ENCODE data around the gene FUBP1. TPM values are rescaled to one million over a fixed set of nuclear protein-coding genes. Genes with fewer than 3 reads are reported as not detected.
"Not testable (repeated sequence)": the region's sequence is repeated elsewhere in the genome, so short reads cannot be mapped to it uniquely, and the experiment has no call there.

Gene FUBP1
- total RNA-seq, 1 donor from 2014 or later: 80.0 TPM

DNA sequence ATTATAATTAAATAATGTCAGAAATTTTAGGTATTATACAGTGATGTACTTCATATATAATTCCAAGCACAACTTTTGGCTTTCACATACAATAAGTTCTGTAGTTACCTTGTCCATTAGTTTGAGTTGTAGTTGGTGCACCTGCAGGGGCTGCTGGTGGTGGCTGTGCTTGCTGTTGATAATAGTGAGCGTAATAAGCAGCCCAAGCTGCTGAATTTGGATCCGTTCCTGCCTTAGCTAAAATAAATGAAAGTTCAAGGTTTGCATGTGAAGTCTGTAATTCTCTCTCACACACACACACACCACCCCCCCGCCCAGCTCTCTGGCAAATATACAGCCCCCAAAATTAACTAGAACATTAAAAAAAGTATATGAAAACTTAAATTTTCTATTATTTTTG lies 22.4 kb downstream of the FUBP1 start:
- intact Hi-C loops (cut with DNase I): no loop called here
- DNase-seq (ENCODE audit: low spot score): no peak

DNA sequence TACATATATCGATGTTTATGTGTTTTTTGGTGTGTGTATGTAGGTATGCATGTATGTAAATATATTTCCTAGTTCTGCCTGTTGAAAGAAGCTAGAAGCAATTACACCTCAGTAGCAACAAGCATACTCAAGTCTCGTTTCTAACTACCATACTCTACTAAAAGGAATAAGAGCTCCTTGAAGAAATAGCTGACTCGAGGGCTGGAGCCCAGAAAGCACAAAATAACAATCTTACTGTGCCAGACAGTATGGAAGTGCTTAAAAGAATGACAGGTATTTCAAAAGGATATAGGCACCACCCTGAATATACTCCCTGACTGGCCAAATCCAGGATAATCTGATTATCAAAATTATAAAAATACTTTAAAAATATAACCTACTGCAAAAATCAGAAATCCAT lies 23.2 kb downstream of the FUBP1 start:
- no peak for DNase-seq (ENCODE audit: low spot score)
- intact Hi-C loops (cut with DNase I): no loop called here

GRCh38 chr1:77954521-77954920 lies 24.4 kb downstream of the FUBP1 start:
- intact Hi-C loops (cut with DNase I): no loop called here
- no peak for DNase-seq (ENCODE audit: low spot score)

GRCh38 chr1:77953907-77954306 lies 25.0 kb downstream of the FUBP1 start:
- intact Hi-C loops (cut with DNase I): no loop called here
- no peak for DNase-seq (ENCODE audit: low spot score)

DNA sequence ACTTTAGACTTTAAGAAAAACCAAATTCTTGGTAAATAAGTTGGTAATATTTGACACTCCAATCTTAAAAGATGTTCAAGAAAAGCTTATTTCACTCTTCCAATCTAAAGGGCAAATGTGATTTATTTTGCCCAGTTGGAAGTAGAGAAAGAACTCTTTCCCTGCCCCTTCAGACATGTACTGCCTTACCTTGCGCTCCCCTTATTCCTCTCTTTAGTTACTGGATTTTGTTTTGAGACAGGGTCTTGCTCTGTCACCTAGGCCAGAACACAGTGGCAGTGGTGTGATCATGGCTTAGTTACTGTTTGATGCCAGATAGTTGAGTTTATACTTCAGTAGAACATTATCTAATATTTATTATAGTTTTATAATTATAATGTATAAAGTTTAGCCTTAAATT lies 27.5 kb downstream of the FUBP1 start:
- DNase-seq (ENCODE audit: low spot score): no peak
- intact Hi-C loops (cut with DNase I): no loop called here

DNA sequence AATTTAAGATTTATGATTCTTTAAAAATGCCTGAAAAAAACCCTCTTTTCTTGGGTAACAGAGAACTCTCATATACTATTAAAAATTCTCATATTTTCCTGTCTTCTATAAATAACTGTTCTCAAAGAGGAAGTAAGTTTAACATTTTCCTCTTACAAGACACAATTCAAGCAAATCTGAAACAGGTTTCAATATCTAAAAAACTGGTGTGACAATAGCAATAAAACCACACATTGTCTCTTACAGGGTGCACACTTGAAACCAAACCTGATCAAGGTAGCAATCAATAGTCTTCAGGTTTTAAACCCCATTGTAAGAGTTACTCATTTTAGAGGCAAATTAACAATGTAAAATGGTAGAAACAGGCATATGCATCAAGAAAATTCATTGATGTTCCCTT lies 28.0 kb downstream of the FUBP1 start:
- intact Hi-C loops (cut with DNase I): no loop called here
- DNase-seq (ENCODE audit: low spot score): no peak

GRCh38 chr1:77948841-77949424 lies 29.9 kb downstream of the FUBP1 start:
- no peak for DNase-seq (ENCODE audit: low spot score)
- intact Hi-C loops (cut with DNase I): no loop called here

- intact Hi-C loops (cut with DNase I): no loop called here
- no peak for DNase-seq (ENCODE audit: low spot score)
Measured at GRCh38 chr1:77945345-77945744, 33.5 kb downstream of the FUBP1 start.

GRCh38 chr1:77942400-77943140 lies 36.3 kb downstream of the FUBP1 start:
- intact Hi-C loops (cut with DNase I): no loop called here
- DNase-seq (ENCODE audit: low spot score): no peak

- DNase-seq (ENCODE audit: low spot score): no peak
- intact Hi-C loops (cut with DNase I): no loop called here
Measured at GRCh38 chr1:77940921-77941570, 37.8 kb downstream of the FUBP1 start.

- DNase-seq (ENCODE audit: low spot score): no peak
- intact Hi-C loops (cut with DNase I): no loop called here
Measured at GRCh38 chr1:77938651-77939050, 40.2 kb downstream of the FUBP1 start.

DNA sequence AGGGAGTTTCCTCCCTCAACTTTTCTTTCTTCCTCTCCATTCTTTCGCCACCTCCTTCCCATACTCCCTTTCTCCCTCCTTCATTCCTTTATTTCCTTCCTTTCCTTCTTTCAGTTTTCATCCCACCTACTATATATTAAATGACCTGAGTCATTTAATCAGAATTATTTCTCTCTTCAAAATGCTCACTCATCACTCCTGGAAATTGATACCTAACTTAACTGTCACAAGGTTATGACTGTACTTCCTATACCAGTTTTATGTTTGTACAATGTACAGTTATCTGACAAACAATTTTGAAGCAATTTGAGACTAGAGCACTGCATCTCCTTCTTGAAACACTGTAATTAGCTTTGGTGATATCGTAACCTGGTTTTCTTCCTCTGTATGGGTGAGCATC lies 49.1 kb downstream of the FUBP1 start:
- DNase-seq (ENCODE audit: low spot score): no peak
- intact Hi-C loops (cut with DNase I): no loop called here

DNA sequence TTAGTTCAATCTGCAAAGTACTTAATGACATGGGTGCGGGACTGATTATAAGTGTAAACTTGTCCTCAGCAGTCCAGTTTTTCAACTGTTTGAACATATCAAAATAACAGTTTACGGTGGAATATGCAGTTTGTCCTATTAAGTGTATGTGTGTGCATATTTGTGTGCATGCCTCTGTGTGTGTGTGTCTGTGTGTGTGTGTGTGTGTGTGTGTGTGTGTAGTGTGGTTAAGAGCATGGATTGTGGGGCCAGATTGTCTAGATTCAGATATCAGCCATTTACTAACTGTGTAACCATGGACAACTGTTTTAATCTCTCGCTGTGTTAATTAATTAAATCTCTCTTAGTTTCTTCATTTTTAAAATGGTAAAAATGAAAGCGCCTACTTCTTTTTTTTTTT lies 51.5 kb downstream of the FUBP1 start:
- intact Hi-C loops (cut with DNase I): no loop called here

GRCh38 chr1:77926561-77927357 lies 52.1 kb downstream of the FUBP1 start:
- no peak for DNase-seq (ENCODE audit: low spot score)
- intact Hi-C loops (cut with DNase I): no loop called here

More for the DNA sequence above, 51.5 kb downstream of the FUBP1 start:
- no peak for DNase-seq (ENCODE audit: low spot score)

GRCh38 chr1:77925956-77926355 lies 52.9 kb downstream of the FUBP1 start:
- no peak for DNase-seq (ENCODE audit: low spot score)
- intact Hi-C loops (cut with DNase I): no loop called here

GRCh38 chr1:77925518-77925917 lies 53.4 kb downstream of the FUBP1 start:
- DNase-seq (ENCODE audit: low spot score): no peak
- intact Hi-C loops (cut with DNase I): no loop called here

- DNase-seq (ENCODE audit: low spot score); intact Hi-C loops (cut with DNase I): not testable (repeated sequence)
Measured at GRCh38 chr1:77918918-77919317, 60.0 kb downstream of the FUBP1 start.

- intact Hi-C loops (cut with DNase I): no loop called here
- DNase-seq (ENCODE audit: low spot score): no peak
Measured at GRCh38 chr1:77910116-77910515, 68.8 kb downstream of the FUBP1 start.

GRCh38 chr1:77906624-77907023 lies 72.2 kb downstream of the FUBP1 start:
- intact Hi-C loops (cut with DNase I): no loop called here
- no peak for DNase-seq (ENCODE audit: low spot score)

DNA sequence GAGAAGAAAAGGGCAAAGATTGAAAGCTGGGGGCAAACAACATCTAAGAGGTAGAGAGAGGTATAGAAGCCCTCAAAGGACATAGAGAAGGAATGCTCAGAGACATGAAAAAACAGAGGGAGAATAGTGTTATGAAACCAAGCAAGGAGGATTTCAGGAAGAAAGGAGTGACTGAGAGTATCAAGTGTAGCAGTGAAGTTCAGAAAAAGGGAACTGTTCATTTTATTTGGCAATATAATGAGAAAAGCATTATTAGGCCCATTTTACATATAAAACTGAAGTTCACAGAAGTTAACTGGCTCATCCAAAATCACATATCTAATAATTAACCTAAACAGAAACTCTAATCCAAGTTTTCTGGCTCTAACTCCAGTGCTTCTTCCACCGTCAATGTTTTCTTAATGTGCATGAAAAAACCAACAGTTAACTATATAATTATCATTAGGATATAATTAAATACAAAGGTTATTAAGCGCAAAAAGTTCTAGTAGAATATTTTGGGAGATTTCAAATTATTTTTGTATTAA lies 72.8 kb downstream of the FUBP1 start:
- intact Hi-C loops (cut with DNase I): no loop called here
- no peak for DNase-seq (ENCODE audit: low spot score)

All from cardiac septum (tissue), 1 donor.